Peyer's patch (tissue), 4 donors: ENCODE data around the gene CSAD.

Source experiments
- CTCF ChIP-seq, 6 experiments: fragments of 450-650 bp in 4 of 6; fragments of 200-600 bp in 2 of 6; sonication (generic) in 1 of 6; IDR thresholded peaks; one replicate each; pipeline ENCODE4 v1.5.1; 2017 to 2019; ENCODE audit warnings: antibody characterized with exemption in 6 of 6, mild to moderate bottlenecking in 3 of 6, moderate library complexity in 1 of 6
- POLR2A ChIP-seq, 2 donors: fragments of 450-650 bp; IDR thresholded peaks; one replicate each; pipeline ENCODE4 v1.5.1; 2017; ENCODE audit warnings: antibody characterized with exemption in 2 of 2, mild to moderate bottlenecking in 2 of 2, moderate library complexity in 2 of 2

GRCh38 chr12:53199700-53200099 lies 19.0 kb upstream of the CSAD start:
- TF ChIP-seq CTCF (IDR thresholded peaks at IDR 0.05) (no peak), POLR2A (IDR thresholded peaks at IDR 0.05) (no peak)
